Measurements from ENCODE around the gene NFE2L1. TPM values are rescaled to one million over a fixed set of nuclear protein-coding genes. Genes with fewer than 3 reads are reported as not detected.

Gene NFE2L1
- total and polyA plus RNA-seq, 2 experiments from 2014 or later = 28.0 to 66.4 TPM

DNA sequence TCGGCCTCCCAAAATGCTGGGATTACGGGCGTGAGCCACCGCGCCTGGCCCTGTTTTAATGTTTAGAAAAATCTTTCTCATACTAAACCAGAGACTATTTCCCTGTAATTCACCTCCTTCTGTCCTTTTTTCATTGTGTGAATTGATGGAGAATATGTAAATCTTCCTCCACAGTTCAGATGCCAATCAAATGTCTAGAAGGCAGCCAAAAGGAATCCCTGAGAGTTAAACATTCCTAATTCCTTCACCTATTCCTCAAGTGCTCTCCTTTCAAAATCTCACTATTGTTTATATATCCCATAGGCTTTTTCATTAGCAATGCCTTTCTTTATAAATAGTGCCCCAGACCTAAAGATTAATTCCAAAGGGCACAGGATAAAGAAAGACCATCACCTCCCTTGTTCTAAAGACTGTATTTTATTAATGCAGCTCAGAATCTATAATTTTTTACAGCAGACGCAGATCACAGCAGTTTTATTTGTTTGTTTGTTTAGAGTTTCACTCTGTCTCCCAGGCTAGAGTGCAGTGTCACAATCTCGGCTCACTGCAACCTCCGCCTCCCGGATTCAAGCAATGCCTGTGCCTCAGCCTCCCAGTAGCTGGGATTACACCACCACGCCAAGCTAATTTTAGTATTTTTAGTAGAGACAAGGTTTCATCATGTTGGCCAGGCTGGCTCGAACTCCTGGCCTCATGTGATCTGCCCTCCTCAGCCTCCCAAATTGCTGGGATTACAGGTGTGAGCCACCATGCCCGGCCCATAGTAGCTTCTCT is 41.0 kb upstream of the NFE2L1 start:
- DNase-seq = no peak
- Histone ChIP-seq H3F3A (ENCODE audit: insufficient read depth) (peaks cover 12% of the 10 kb centered on the region; the same call in 1 of the 2 replicates), H3K9ac (no peak overlapping the region), H3K27me3 (replicated peaks; ENCODE audit: insufficient read depth) (no peaks in the 10 kb centered on the region), H3K36me3 (ENCODE audit: low read depth) (no peaks in the 10 kb centered on the region), H3K4me1 (ENCODE audit: insufficient read depth) (peaks cover 37% of the 10 kb centered on the region), H2AFZ (no peak overlapping the region), H3K4me3 (no peak overlapping the region), H3K9me3 (ENCODE audit: low read depth) (no peaks in the 10 kb centered on the region), H3K4me2 (ENCODE audit: unreplicated experiment) (no peak overlapping the region), H3K79me2 (ENCODE audit: insufficient read depth) (no peaks in the 10 kb centered on the region), H4K20me1 (ENCODE audit: insufficient read depth) (no peaks in the 10 kb centered on the region), H3K9me2 (ENCODE audit: insufficient read depth) (no peaks in the 10 kb centered on the region), H3K27ac (no peak overlapping the region)
- in situ Hi-C loops (cut with MboI) = no loop called here
- WGBS, 2 experiments (ENCODE audit: low coverage in 1 of 2, low lambda C conversion rate in 2 of 2, missing lambda C conversion rate in 2 of 2) = 88 to 91% methylated on average over 12 of the region's 12 CpGs
- TF ChIP-seq EZH2 (IDR thresholded peaks at IDR 0.05; ENCODE audit: insufficient read depth, poor library complexity, severe bottlenecking) (no peak), EZH2phosphoT487 (IDR thresholded peaks at IDR 0.05; ENCODE audit: insufficient read depth, low read depth) (no peak)

DNA sequence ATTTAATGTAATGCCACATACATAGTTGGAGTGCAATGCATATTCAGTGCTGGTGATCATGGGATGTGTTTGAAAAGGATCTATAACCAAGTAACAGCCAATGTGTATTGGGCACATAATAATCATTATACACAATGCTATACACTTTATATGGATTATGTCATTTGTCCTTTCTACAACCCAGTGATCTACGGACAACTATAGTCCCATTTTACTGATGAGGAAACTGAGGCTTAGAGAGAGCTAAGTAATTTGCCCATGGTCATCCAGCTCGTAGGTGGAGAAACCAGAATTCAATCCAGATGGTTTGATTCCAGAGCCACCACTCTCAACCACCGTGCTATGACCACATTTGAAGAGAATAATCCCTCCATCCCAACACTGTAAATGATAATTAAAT is 38.0 kb upstream of the NFE2L1 start:
- Histone ChIP-seq H4K20me1 (ENCODE audit: insufficient read depth) (no peaks in the 10 kb centered on the region), H3K79me2 (ENCODE audit: insufficient read depth) (no peaks in the 10 kb centered on the region), H3K27me3 (replicated peaks; ENCODE audit: insufficient read depth) (no peaks in the 10 kb centered on the region), H3K27ac (no peak overlapping the region), H3K9me3 (ENCODE audit: low read depth) (no peaks in the 10 kb centered on the region), H3K4me3 (no peak overlapping the region), H3K4me1 (ENCODE audit: insufficient read depth) (peaks cover 15% of the 10 kb centered on the region), H3K36me3 (ENCODE audit: low read depth) (no peaks in the 10 kb centered on the region), H3F3A (ENCODE audit: insufficient read depth) (no peaks in the 10 kb centered on the region), H3K4me2 (ENCODE audit: unreplicated experiment) (no peak overlapping the region), H3K9ac (no peak overlapping the region), H2AFZ (no peak overlapping the region), H3K9me2 (ENCODE audit: insufficient read depth) (no peaks in the 10 kb centered on the region)
- DNase-seq = no peak
- TF ChIP-seq EZH2 (IDR thresholded peaks at IDR 0.05; ENCODE audit: insufficient read depth, poor library complexity, severe bottlenecking) (no peak), EZH2phosphoT487 (IDR thresholded peaks at IDR 0.05; ENCODE audit: insufficient read depth, low read depth) (no peak)
- 51 to 65% methylated on average over 3 of the region's 3 CpGs for WGBS, 2 experiments (ENCODE audit: low coverage in 1 of 2, low lambda C conversion rate in 2 of 2, missing lambda C conversion rate in 2 of 2)
- in situ Hi-C loops (cut with MboI) = no loop called here

DNA sequence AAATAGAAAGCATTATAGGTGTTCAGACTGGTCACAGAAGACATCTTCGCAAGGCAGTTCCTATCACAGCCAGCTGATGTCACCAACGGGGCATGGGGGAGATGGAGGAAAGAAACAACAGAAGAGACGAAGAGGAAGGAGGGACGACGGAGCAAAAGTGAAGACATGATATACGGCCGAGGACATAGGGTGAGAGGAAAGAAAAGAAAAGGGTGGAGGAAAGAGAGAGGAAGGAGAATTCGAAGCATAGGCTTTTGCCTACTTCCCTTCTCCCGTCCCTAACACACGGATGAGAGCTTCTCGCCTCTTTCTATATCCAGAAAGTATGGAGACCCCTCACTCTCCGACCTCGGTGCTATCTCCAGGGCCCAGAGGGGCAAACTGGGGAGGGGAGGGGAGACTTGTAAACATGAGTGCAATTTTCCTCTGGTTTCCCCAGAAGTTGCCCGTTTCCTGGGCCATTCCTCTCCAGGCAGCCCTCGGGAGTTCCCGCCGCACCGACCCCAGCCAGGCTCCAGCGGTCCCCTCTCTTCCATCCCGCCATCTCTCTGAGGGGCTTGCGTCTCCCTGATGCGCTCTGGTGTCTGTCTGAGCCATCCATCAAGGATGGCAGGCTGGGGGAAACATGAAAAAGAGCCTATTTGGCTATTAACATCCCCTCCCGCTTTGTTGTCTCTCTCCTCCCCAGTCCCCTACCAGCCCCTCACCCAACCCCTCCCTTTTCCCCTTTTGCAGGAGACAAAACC is 36.6 kb upstream of the NFE2L1 start:
- in situ Hi-C loops (cut with MboI) = no loop called here
- H3K9ac ChIP-seq = peak overlapping the region; percentile 43

DNA sequence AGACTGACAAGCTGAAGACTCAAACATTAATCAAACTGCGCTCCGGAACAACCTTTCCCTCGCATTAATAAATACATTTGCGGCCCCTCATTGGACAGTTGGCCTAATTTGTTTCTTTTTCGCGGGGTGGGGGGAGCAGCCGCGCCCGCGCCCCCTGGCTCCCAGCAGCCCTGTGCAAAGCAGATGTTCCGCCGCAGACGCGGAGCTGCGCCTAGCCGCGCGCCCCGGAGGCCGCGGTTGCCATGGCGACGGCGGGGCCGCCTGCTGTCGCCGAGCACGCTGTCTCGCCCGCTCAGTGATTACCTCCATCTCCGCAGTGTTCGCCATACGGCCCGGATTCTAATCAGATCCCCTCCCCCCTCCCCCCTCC is 36.0 kb upstream of the NFE2L1 start:
- no peaks in the 10 kb centered on the region for H3K9me2 ChIP-seq (ENCODE audit: insufficient read depth)
- no peaks in the 10 kb centered on the region for H3K79me2 ChIP-seq (ENCODE audit: insufficient read depth)
- H3K4me3 ChIP-seq = peak overlapping the region; percentile 71
- in situ Hi-C loops (cut with MboI) = no loop called here
- peaks cover 5% of the 10 kb centered on the region; the same call in 1 of the 2 replicates for H3K4me1 ChIP-seq (ENCODE audit: insufficient read depth)
- 1 to 4% methylated on average over 20 to 34 of the region's 34 CpGs for WGBS, 2 experiments (ENCODE audit: low coverage in 1 of 2, low lambda C conversion rate in 2 of 2, missing lambda C conversion rate in 2 of 2)
- TF ChIP-seq EZH2phosphoT487 (IDR thresholded peaks at IDR 0.05; ENCODE audit: insufficient read depth, low read depth) (no peak), EZH2 (IDR thresholded peaks at IDR 0.05; ENCODE audit: insufficient read depth, poor library complexity, severe bottlenecking) (no peak)
- DNase-seq = peak; percentile 64
- H3K4me2 ChIP-seq (ENCODE audit: unreplicated experiment) = peak overlapping the region; percentile 88
- H2AFZ ChIP-seq = peak overlapping the region; percentile 86
- H3K36me3 ChIP-seq (ENCODE audit: low read depth) = no peaks in the 10 kb centered on the region
- H3K9me3 ChIP-seq (ENCODE audit: low read depth) = no peaks in the 10 kb centered on the region
- H3F3A ChIP-seq (ENCODE audit: insufficient read depth) = no peaks in the 10 kb centered on the region
- H3K9ac ChIP-seq = peak overlapping the region; percentile 43
- no peaks in the 10 kb centered on the region for H4K20me1 ChIP-seq (ENCODE audit: insufficient read depth)
- H3K27ac ChIP-seq = no peak overlapping the region
- no peaks in the 10 kb centered on the region for H3K27me3 ChIP-seq (replicated peaks; ENCODE audit: insufficient read depth)

More for the DNA sequence above, 36.6 kb upstream of the NFE2L1 start:
- Histone ChIP-seq H3K9me3 (ENCODE audit: low read depth) (no peaks in the 10 kb centered on the region), H3K9me2 (ENCODE audit: insufficient read depth) (no peaks in the 10 kb centered on the region), H3K4me1 (ENCODE audit: insufficient read depth) (peaks cover 5% of the 10 kb centered on the region; the same call in 1 of the 2 replicates), H3K4me3 (peak overlapping the region; percentile 71), H3K79me2 (ENCODE audit: insufficient read depth) (no peaks in the 10 kb centered on the region), H3K4me2 (ENCODE audit: unreplicated experiment) (peak overlapping the region; percentile 88), H3K27me3 (replicated peaks; ENCODE audit: insufficient read depth) (no peaks in the 10 kb centered on the region), H3K36me3 (ENCODE audit: low read depth) (no peaks in the 10 kb centered on the region), H4K20me1 (ENCODE audit: insufficient read depth) (no peaks in the 10 kb centered on the region), H3F3A (ENCODE audit: insufficient read depth) (no peaks in the 10 kb centered on the region), H3K27ac (no peak overlapping the region), H2AFZ (peak overlapping the region; percentile 86)
- peak; percentile 68 for DNase-seq
- no peak for TF ChIP-seq EZH2phosphoT487 (IDR thresholded peaks at IDR 0.05; ENCODE audit: insufficient read depth, low read depth)
- TF ChIP-seq EZH2 (IDR thresholded peaks at IDR 0.05; ENCODE audit: insufficient read depth, poor library complexity, severe bottlenecking) = no peak
- 21 to 27% methylated on average over 21 to 23 of the region's 23 CpGs for WGBS, 2 experiments (ENCODE audit: low coverage in 1 of 2, low lambda C conversion rate in 2 of 2, missing lambda C conversion rate in 2 of 2)
